ENCODE measurements around the gene FRK. TPM values are rescaled to one million over a fixed set of nuclear protein-coding genes. Genes with fewer than 3 reads are reported as not detected.

FRK gene
- total and polyA plus RNA-seq, 8 donors, result 1.0 to 23.3 (median 6.2) TPM

- Histone ChIP-seq H3K4me1 (peaks cover 0 to 12% (median 5%) of the 10 kb centered on the region in 4 donors), H3K36me3 (peaks cover 0 to 16% (median 6%) of the 10 kb centered on the region in 4 donors), H3K9me3 (no peaks in the 10 kb centered on the region), H3K4me3 (no peak overlapping the region), H3K27me3 (no peaks in the 10 kb centered on the region), H3K27ac (no peak overlapping the region)
- TF ChIP-seq, protein P1, sequence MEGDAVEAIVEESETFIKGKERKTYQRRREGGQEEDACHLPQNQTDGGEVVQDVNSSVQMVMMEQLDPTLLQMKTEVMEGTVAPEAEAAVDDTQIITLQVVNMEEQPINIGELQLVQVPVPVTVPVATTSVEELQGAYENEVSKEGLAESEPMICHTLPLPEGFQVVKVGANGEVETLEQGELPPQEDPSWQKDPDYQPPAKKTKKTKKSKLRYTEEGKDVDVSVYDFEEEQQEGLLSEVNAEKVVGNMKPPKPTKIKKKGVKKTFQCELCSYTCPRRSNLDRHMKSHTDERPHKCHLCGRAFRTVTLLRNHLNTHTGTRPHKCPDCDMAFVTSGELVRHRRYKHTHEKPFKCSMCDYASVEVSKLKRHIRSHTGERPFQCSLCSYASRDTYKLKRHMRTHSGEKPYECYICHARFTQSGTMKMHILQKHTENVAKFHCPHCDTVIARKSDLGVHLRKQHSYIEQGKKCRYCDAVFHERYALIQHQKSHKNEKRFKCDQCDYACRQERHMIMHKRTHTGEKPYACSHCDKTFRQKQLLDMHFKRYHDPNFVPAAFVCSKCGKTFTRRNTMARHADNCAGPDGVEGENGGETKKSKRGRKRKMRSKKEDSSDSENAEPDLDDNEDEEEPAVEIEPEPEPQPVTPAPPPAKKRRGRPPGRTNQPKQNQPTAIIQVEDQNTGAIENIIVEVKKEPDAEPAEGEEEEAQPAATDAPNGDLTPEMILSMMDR (IDR thresholded peaks at IDR 0.05), result no peak
- TF ChIP-seq POLR2AphosphoS5 (IDR thresholded peaks at IDR 0.05), result no peak
- TF ChIP-seq EP300 (IDR thresholded peaks at IDR 0.05), result no peak
- TF ChIP-seq POLR2A (IDR thresholded peaks at IDR 0.05), result no peak
- no peak for DNase-seq
- intact Hi-C loops (cut with DNase I; ENCODE audit: low total_unique reads), result no loop called here
- WGBS, 5 donors, result 85 to 89% (median 86%) methylated on average over 4 of the region's 4 CpGs
These were observed 55.6 kb downstream of the FRK start for GRCh38 chr6:116004841-116005815.

DNA sequence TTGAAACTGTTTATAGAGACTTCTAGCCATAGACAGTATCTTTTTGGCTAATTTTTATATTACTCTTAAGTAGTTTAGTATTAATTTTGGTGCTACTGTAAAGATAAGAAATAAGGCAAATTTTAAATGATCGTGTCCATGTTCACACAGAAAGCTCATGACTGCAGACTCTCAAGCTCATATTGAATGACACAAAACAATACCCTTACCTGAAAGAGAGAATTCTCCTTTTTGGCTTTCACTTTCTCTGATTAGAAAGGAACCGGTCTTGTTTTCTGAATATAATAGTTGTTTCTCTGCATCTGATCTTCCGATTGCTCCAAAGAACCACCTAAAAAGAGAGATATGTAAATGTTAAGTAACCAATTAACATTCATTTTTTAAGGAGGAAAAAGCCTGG lies 57.0 kb downstream of the FRK start:
- H3K4me3 ChIP-seq, result no peak overlapping the region
- no peak for DNase-seq
- H3K36me3 ChIP-seq, result peaks cover 0 to 16% (median 6%) of the 10 kb centered on the region in 4 donors
- H3K27ac ChIP-seq, result no peak overlapping the region
- no peak for TF ChIP-seq POLR2AphosphoS5 (IDR thresholded peaks at IDR 0.05)
- TF ChIP-seq, protein P1 (IDR thresholded peaks at IDR 0.05), result no peak
- TF ChIP-seq POLR2A (IDR thresholded peaks at IDR 0.05), result no peak
- TF ChIP-seq EP300 (IDR thresholded peaks at IDR 0.05), result no peak
- intact Hi-C loops (cut with DNase I; ENCODE audit: low total_unique reads), result no loop called here
- 49 to 89% (median 62%) methylated on average over 3 of the region's 3 CpGs for WGBS, 5 donors
- H3K9me3 ChIP-seq, result no peaks in the 10 kb centered on the region
- H3K27me3 ChIP-seq, result no peaks in the 10 kb centered on the region
- peaks cover 0 to 5% (median 2%) of the 10 kb centered on the region in 4 donors for H3K4me1 ChIP-seq

DNA sequence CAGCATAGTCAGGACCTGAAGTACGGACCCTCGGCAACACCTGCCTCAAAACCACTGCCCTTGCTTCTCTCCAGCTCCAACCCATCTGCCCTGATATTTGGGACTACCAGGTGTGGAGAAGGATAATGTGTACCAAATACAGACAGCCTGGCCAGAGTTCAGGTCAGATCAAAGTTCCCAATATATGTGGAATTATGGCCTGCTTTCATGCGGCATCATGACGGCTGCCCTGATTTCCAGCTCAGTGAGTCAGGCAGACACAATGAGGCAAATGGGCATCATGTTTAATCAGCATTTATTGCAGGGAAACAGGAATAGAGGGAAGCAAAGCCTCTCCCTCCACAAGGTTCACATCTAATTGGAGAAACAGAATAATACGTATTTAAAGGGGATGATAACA lies 57.9 kb downstream of the FRK start:
- Histone ChIP-seq H3K27me3 (no peaks in the 10 kb centered on the region), H3K4me1 (no peaks in the 10 kb centered on the region), H3K27ac (no peak overlapping the region), H3K36me3 (peaks cover 0 to 16% (median 6%) of the 10 kb centered on the region in 4 donors), H3K4me3 (no peak overlapping the region), H3K9me3 (no peaks in the 10 kb centered on the region)
- intact Hi-C loops (cut with DNase I; ENCODE audit: low total_unique reads), result no loop called here
- no peak for DNase-seq
- WGBS, 5 donors, result 92 to 98% (median 97%) methylated on average over 5 of the region's 5 CpGs
- TF ChIP-seq EP300 (IDR thresholded peaks at IDR 0.05), result no peak
- TF ChIP-seq, protein P1 (IDR thresholded peaks at IDR 0.05), result no peak
- TF ChIP-seq POLR2AphosphoS5 (IDR thresholded peaks at IDR 0.05), result no peak
- no peak for TF ChIP-seq POLR2A (IDR thresholded peaks at IDR 0.05)

- intact Hi-C loops (cut with DNase I; ENCODE audit: low total_unique reads), result no loop called here
- TF ChIP-seq, protein P1 (IDR thresholded peaks at IDR 0.05), result no peak
- TF ChIP-seq POLR2A (IDR thresholded peaks at IDR 0.05) (no peak), POLR2AphosphoS5 (IDR thresholded peaks at IDR 0.05) (no peak), EP300 (IDR thresholded peaks at IDR 0.05) (no peak)
- Histone ChIP-seq H3K4me3 (no peak overlapping the region), H3K9me3 (no peaks in the 10 kb centered on the region), H3K27ac (no peak overlapping the region), H3K27me3 (no peaks in the 10 kb centered on the region), H3K4me1 (no peaks in the 10 kb centered on the region), H3K36me3 (peaks cover 0 to 16% (median 6%) of the 10 kb centered on the region in 4 donors)
- 77 to 90% (median 88%) methylated on average over 3 of the region's 3 CpGs for WGBS, 5 donors
- DNase-seq, result no peak
These were observed 61.5 kb downstream of the FRK start for GRCh38 chr6:115999235-115999634.

Data from stomach (tissue), 9 donors.